GM12892 (cell line): ENCODE data around the gene TBC1D22A.

Source experiments
- DNase-seq: peaks from one replicate; pipeline ENCODE4 v3.0.0; 2011; ENCODE audit not compliant: insufficient read length
- FAIRE-seq: peaks from 2 replicates; lab custom pipeline; 2011; peaks lifted over from hg19 to GRCh38; lab: Jason Lieb, UNC
- POLR2A ChIP-seq: IDR thresholded peaks from 2 replicates; pipeline ENCODE4 v1.6.1; 2011; ENCODE audit warnings: low read depth, low read length, control low read depth
- POLR2AphosphoS5 ChIP-seq: IDR thresholded peaks from 2 replicates; pipeline ENCODE4 v1.6.1; 2011; ENCODE audit warnings: low read depth, low read length, control low read depth
- TAF1 ChIP-seq: IDR thresholded peaks from 2 replicates; pipeline ENCODE4 v1.6.1; 2011; ENCODE audit warnings: low read depth, mild to moderate bottlenecking, control low read depth, low read length, borderline replicate concordance

The TBC1D22A gene

DNA sequence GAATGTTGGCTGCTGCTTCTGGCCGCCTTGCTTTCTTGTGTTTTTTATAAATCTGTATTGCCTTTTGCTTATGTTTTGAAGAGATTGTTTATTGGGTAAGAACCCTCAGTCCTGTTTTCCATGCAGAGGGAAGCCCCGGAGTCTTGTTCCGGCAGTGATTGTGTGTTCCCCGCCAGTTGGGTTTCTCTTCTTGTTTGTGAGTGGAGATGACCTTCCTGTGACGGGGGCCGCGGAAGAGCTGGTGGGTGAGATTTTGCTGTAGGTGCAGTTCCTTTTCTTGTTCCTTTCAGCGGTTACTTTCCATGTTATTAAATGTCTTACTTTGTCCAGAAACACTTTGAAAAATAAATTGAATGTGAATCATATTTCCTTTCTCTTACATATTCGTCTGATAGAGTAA, 8.3 kb downstream of the TBC1D22A start:
- DNase-seq (no peak), FAIRE-seq (peak; percentile 70)
- TF ChIP-seq POLR2A (peak; percentile 22; the same call in 1 of the 2 replicates), TAF1 (no peak)

DNA sequence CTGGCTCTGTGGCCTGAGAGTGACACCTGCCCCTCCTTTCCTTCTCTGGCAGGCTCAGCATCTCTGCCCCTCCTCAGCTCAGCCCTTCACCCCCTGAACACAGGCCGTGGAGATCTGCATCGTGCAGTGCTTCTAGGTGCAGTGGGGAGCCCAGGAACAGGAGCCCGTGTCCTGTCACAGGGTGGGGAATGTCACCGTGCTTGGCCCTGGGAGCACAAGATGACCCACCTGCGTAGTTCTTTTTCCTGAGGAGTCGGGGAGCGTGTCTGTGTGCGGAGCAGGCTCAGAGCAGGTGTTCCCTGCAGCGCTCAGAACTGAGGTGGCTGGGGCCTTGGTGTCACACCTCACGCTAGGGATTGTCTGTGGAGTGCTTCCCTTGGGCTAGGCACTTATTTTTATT, 10.6 kb downstream of the TBC1D22A start:
- FAIRE-seq, result peak; percentile 90

DNA sequence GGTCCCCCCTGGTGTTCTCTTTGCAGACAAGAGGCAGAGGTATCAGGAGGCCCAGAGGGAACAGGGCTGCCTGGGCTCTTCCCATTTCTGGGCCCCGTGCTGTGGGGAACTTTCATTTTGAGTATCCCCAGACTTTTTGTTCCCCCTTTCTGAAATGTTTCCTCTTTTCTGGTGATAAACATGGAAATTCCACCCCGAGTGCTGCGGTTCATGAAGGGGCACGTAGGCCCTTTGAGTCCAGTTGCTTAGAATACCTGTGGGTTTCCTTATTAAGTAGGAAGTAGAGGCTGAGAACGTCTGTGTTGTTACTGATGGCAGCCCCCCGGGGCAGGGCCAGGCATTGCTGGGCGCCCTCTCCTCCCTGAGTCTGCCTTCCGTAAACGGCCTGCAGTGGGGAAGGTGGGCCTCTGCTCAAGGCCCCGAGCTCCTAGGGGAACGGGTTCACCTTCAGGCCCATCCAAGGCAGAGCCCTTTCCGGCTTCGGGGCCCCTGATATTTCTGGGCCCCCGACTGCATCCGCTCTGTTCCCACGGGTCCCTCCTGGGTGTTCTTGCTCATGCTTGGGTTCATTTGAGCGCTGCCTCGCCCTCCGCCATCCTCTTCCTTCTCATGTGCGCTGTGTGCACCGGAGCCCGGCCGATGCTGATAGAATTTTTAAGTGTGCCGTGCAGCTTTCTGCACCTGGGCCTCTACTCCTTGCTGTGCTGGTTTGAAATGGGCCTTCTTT, 12.0 kb downstream of the TBC1D22A start:
- TF ChIP-seq POLR2A, result peak; percentile 28
- TF ChIP-seq TAF1, result peak; percentile 46; the same call in 1 of the 2 replicates
- peak; percentile 57; the same call in 1 of the 2 replicates for TF ChIP-seq POLR2AphosphoS5
- DNase-seq (no peak), FAIRE-seq (no peak)

More for the DNA sequence above, 10.6 kb downstream of the TBC1D22A start:
- DNase-seq, result no peak
- TF ChIP-seq POLR2AphosphoS5 (no peak), POLR2A (no peak), TAF1 (no peak)

DNA sequence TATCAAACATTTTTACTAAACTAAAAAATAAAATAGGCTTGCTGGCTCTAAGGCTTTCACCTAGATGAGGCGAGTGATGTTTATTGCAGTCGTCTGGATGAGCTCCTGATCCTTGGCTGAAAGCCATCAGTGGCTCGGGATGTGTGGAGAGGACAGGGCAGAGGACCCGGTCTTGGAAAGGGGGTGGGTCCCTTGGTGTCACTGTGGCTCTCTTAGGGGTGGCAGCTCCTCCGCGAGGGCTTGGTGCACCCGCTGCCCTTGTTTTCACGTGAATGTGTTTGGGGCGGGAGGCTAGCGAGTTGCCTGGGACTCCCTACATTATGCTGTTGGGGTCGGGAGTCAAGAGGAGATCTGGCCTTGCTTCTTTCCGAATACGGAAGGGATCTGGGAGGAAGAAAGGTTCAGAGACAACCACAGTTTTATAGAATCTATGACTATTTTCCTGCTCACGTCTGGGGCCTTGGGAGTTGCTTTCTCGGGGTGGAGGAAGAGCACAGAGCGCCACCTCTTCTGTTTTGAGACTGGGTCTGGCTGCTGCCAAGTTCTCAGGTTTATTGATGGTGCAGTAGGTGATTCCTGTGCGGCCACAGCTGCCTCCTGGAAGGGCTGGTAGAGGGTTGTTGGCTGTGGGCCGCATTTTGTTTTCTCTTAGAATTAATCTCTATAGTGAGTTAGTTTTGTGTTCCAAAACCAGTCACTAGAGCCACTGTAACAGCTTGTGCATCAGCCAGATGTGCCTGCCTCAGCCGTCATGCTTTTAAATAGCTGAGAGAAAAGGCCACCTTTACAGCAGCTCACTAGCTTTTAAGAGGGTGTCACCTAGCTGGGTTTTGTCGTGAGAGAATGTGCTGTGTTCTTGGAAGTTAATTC, 12.8 kb downstream of the TBC1D22A start:
- TF ChIP-seq TAF1 (no peak), POLR2AphosphoS5 (no peak), POLR2A (no peak)
- FAIRE-seq, result peak; percentile 72
- no peak for DNase-seq

DNA sequence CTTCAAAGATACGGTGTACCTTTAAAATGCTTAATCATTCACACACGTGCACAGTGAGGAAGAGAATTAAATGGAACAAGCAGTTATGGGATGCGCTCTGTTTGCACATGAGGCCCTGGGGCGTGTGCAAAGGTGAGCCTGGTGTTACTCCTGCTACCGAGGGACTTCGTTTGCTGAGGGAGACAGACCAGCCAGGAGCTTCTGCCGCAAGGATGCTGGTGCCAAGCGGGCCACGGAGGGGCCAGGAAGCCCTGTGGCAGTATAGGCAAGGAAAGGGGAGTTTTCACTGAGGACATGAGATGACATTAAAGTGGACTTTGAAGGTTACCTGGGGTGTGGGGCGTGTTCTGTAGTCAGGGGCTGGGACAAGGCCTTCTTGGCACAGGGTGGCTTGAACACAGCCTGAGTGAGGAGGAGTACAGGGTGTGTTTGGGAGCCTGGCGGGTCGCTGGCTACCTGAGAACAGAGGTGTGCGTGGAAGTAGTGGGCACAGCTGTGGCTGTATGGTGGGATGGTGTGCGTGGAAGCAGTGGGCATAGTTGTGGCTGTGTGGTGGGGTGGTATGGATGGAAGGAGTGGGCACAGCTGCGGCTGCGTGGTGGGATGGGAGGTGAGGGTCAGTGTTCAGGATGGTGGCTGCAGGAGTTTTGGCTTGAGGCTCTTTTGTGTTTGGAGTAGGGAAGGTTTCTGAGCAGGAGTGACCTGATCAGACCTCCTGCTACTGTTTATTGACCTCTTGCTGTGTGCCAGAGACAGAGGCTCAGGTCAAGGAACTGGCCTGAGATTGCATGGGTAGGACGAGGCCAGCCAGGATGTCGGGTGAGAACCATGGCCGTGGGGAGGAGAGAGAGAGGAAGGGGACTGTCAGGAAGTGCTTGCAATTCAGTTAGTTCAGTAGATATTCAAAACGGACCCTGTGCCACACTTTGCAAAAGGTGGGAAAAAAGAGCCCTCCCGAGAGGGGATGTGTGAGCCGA, 13.7 kb downstream of the TBC1D22A start:
- peak; percentile 84 for FAIRE-seq
- TF ChIP-seq POLR2AphosphoS5, result no peak
- no peak for DNase-seq

DNA sequence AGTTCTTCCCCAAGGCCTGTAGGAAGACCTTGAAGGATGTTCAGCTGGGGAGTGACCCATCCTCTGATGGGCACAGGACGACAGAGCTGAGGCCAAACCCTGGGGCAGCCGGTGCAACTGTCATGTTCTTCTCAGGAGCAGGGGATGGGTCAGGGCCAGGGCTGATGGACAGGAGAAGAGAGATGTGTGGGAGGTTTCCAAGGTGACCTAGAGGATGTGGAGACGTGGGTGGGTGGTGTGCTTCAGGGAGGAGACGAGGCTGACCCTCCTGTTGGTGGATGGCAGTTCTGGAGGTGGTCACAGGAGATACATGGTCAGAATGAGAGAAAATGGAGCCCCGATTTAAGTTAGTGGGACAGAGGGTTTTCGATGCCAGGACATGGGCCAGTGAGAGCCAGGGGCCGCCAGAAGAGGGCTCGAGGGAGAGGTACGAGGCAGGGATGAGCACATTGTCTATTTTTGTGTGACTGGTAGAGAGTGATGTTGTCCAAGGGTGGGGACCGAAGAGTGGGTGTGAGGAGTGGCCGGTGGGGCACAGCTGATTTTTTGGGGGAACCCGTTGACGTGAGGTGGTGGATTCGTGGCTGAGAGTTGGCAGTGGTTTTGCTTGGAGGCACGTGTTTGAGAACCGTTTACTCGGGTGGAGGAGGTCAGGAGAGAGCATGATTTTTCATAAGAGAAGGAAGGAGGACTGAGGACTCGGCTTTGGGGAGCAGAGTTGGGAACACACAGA, 14.6 kb downstream of the TBC1D22A start:
- DNase-seq (no peak), FAIRE-seq (no peak)

DNA sequence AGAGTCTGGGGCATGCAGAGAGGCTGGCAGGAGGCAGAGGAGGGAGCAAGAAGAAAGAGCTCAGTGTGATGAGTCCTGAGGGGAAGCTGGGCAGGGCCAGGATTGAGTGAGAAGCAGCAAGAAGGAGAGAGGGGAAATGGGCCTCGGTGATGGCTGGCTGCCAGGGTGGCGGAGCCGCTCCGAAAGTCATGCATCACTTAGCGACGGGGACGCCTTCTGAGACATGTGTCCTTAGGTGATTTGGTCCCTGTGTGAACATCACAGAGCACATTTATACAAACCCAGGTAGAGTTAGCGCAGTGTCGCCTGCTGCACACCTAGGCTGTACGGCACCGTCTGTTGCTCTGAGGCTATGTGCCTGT, 15.1 kb downstream of the TBC1D22A start:
- FAIRE-seq (peak; percentile 98), DNase-seq (no peak)

More for the DNA sequence above, 14.6 kb downstream of the TBC1D22A start:
- TF ChIP-seq POLR2A (no peak), POLR2AphosphoS5 (no peak), TAF1 (no peak)

DNA sequence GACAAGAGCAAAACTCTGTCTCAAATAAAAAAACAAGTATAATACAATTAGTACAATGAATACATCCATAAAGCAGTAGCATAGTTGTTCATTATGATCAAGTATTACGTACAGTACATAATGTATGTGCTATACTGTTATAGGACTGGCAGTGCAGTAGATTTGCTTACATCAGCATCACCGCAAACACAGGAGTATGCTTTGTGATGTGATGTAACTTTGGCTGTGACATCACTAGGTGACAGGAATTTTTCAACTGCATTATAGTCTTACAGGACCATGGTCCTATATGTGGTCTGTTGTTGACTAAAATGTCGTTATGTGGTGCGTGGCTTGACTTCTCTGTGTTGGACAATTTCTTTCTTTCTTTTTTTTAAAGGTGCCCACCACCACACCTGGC, 16.6 kb downstream of the TBC1D22A start:
- no peak for FAIRE-seq
- no peak for DNase-seq
- TF ChIP-seq TAF1 (no peak), POLR2A (no peak), POLR2AphosphoS5 (no peak)

More for the DNA sequence above, 15.1 kb downstream of the TBC1D22A start:
- TF ChIP-seq POLR2AphosphoS5, result no peak; the same call in 1 of the 2 replicates
- no peak for TF ChIP-seq TAF1
- TF ChIP-seq POLR2A, result no peak

DNA sequence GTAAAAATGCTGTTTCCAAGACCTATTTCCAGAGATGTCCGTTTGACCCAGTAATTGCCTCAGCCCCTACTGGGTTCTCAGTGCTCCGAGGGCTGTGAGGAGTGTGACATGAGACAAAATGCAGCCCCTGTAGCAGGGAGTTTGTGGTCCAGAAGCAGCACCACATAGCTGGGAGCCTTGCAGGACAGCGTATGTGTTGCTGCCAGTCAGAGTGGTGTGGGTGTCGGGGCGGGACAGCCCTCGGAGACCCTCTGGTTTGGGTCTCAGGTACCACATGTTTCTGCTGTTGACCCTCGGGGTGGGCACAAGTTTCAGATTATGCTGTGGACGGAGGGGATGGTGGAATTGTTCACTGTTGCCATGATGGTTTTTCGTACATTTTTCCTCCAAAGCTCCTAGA, 17.2 kb downstream of the TBC1D22A start:
- FAIRE-seq, result no peak
- TF ChIP-seq TAF1, result no peak
- no peak for TF ChIP-seq POLR2AphosphoS5
- no peak for TF ChIP-seq POLR2A
- no peak for DNase-seq

DNA sequence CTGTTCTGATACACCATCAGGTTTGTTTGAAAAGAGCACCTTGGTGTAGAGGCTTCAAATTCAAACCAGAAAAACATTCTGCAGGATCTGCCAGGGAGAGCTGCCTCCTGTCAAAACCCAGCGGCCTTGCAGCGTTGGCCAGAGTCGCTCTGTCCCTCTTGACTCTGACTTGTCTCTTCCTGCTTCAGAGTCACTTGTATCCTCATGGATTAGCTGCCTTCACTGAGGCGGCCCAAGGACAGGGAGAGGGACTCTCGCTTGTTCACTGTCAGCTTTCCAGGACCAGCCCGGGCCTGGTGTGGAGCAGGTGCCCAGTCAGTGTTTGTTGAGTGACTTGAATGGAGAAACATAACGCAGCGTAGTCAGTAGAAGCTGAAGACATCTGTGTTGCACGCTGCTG, 18.0 kb downstream of the TBC1D22A start:
- no peak for FAIRE-seq
- no peak for DNase-seq
- TF ChIP-seq TAF1, result no peak
- no peak for TF ChIP-seq POLR2AphosphoS5
- TF ChIP-seq POLR2A, result no peak
